PFSK-1 (cell line): ENCODE results near the gene CAV3.

Experiments
- FOXP2 ChIP-seq: optimal IDR thresholded peaks from 2 replicates; pipeline ENCODE3; 2011; ENCODE audit warnings: borderline replicate concordance, control low read depth, inconsistent platforms; ENCODE audit not compliant: insufficient read depth; ENCODE audit errors: extremely low read length, extremely low read depth
- POLR2AphosphoS5 ChIP-seq: IDR thresholded peaks from 2 replicates; pipeline ENCODE4 v1.6.1; 2012; ENCODE audit warnings: low read depth, mild to moderate bottlenecking, control low read depth, low read length, moderate library complexity
- SIN3A ChIP-seq: IDR thresholded peaks from 2 replicates; pipeline ENCODE4 v1.6.1; 2012; ENCODE audit warnings: mild to moderate bottlenecking, low read length, moderate library complexity, borderline replicate concordance; ENCODE audit not compliant: insufficient read depth
- TAF1 ChIP-seq: IDR thresholded peaks from 2 replicates; pipeline ENCODE4 v1.6.1; 2012; ENCODE audit warnings: low read length, control low read depth, borderline replicate concordance; ENCODE audit not compliant: insufficient read depth
- TF ChIP-seq, protein P1 (sequence below), 2 experiments: IDR thresholded peaks; 2 replicates each; pipeline versions ENCODE4 v1.6.1 to v1.8.0; 2011 to 2012; ENCODE audit warnings: low read depth in 2 of 2, low read length in 2 of 2, control low read depth in 1 of 2, inconsistent platforms in 1 of 2, mild to moderate bottlenecking in 1 of 2, moderate library complexity in 1 of 2; ENCODE audit not compliant: insufficient read depth in 1 of 2

The CAV3 gene

DNA sequence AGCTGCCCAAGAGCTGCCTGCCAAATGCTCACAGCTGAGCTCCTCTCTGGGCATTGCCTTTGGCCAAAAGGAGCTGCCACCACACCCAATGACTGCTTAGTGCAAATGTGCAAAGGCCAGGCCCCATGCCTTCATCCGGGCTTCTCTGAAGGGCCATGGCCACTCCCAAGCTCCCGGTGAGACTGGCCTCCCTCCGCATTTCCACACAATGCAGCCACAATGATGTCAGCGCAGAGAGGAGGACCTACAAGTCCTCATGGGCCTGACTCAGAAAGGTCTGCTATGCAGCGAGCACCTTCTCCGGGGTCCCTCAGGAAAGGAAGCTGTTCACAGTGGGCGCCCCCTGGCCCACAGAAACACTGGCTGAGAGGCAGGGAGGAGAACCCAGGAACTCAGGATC lies 23.1 kb downstream of the CAV3 start:
- TF ChIP-seq SIN3A (no peak), POLR2AphosphoS5 (no peak), TAF1 (no peak), FOXP2 (no peak)
- TF ChIP-seq, protein P1, sequence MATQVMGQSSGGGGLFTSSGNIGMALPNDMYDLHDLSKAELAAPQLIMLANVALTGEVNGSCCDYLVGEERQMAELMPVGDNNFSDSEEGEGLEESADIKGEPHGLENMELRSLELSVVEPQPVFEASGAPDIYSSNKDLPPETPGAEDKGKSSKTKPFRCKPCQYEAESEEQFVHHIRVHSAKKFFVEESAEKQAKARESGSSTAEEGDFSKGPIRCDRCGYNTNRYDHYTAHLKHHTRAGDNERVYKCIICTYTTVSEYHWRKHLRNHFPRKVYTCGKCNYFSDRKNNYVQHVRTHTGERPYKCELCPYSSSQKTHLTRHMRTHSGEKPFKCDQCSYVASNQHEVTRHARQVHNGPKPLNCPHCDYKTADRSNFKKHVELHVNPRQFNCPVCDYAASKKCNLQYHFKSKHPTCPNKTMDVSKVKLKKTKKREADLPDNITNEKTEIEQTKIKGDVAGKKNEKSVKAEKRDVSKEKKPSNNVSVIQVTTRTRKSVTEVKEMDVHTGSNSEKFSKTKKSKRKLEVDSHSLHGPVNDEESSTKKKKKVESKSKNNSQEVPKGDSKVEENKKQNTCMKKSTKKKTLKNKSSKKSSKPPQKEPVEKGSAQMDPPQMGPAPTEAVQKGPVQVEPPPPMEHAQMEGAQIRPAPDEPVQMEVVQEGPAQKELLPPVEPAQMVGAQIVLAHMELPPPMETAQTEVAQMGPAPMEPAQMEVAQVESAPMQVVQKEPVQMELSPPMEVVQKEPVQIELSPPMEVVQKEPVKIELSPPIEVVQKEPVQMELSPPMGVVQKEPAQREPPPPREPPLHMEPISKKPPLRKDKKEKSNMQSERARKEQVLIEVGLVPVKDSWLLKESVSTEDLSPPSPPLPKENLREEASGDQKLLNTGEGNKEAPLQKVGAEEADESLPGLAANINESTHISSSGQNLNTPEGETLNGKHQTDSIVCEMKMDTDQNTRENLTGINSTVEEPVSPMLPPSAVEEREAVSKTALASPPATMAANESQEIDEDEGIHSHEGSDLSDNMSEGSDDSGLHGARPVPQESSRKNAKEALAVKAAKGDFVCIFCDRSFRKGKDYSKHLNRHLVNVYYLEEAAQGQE (IDR thresholded peaks at IDR 0.05; ENCODE audit: insufficient read depth in 1 of 2, low read depth in 2 of 2, low read length in 2 of 2) = no peak

DNA sequence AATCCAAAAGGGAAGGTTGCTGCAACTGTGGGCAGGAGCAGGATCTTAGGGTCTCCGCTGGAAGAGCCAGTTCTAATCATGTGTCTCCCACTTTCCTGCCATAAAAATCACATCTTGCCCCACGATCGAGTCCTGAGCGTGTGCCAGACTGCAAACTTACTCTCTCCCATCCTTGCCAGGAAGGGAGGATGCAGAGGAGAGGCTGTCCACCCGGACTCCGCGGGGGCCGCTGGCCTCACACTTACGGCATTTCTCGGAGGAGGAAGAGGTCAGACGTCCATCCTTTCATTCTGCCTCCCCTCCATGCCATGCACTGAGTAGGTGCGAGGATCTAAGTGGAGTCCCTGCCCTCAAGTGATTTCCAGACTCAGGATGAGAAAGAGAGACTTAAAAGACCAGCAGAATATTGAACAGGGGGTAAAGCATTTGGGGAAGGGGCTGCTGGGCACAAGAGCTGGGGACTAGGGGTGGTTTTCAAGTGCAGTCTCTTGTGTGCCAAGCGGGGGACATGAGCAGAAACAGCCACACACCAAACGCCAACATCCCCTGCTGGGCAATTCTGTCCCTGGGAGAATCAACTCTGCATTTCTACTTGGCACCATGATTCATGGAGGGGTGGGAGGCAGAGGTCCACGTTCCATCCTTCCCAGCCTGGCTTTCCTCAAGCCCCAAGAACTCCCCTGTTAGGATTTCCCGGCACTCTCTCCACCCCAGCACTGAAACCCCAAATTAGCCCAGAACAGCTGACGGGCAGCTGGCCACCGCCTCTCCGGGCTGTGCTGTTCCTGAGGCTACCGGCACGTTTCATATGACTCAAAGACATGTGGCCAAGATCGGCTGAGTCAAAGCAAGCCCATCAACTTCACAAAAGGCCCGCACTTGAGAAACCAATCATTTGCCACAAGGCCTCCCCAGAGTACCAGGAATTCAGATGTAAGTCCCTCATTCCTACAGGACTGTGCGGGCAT lies 24.2 kb downstream of the CAV3 start:
- TF ChIP-seq POLR2AphosphoS5 = no peak
- TF ChIP-seq, protein P1 (IDR thresholded peaks at IDR 0.05; ENCODE audit: insufficient read depth in 1 of 2, low read depth in 2 of 2, low read length in 2 of 2) = no peak
- TF ChIP-seq SIN3A = no peak
- TF ChIP-seq FOXP2 = no peak
- no peak for TF ChIP-seq TAF1

DNA sequence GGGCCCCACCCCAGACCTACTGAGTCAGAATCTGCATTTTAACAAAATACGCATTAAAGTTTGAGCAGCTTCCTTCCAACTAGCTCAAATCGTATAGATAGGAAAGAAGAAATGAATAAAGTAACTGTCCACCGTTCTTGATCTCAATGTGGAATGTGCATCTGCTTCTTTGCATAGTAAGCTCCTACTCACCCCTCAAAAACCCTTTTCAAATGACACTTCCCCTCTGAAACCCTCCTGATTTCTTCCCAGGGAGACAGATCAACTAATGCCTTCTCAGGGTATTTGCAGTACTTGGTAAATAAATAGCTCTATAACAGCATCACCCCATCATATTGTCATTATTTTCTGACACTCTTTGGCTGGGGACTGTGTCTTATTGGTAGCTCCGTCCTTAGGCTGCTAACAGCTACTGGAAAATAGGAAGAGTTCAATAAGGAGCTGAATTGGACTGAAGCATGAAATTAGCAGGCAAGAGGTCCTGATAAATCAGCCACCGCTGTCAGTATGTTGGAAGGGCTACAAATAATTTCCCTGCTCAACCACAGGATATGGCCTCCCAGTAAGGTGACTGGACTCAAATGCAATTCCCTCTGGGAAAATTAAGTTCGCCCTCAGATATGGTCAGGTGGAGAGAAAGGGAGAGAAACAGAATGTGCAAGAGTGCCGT lies 25.6 kb downstream of the CAV3 start:
- TF ChIP-seq SIN3A (no peak), POLR2AphosphoS5 (no peak), TAF1 (no peak), FOXP2 (no peak)
- TF ChIP-seq, protein P1 (IDR thresholded peaks at IDR 0.05; ENCODE audit: insufficient read depth in 1 of 2, low read depth in 2 of 2, low read length in 2 of 2) = no peak

DNA sequence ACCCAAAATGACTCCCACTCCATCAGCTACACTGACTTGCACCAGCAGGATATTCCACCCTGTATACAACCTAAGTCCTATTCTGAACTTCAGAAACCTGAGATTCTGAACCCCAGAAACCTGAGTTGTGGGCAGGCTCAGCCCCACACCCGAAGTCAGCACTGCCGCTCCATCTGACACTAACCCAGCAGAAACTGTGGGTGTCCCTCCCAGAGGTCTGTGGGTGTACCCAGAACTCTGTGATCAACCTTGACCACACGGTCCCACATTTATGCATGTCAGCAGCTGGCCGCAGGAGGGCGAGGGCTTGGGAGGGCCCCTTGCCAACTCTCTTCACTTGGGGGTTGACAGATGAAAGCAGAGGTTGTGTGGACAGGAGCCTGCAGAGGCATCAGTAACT lies 26.5 kb downstream of the CAV3 start:
- TF ChIP-seq POLR2AphosphoS5 (no peak), TAF1 (no peak), FOXP2 (no peak), SIN3A (no peak)
- TF ChIP-seq, protein P1 (IDR thresholded peaks at IDR 0.05; ENCODE audit: insufficient read depth in 1 of 2, low read depth in 2 of 2, low read length in 2 of 2) = no peak
